Fibroblast of pulmonary artery (primary cell): ENCODE data around the gene HCFC2.
"Not testable (repeated sequence)": the region's sequence is repeated elsewhere in the genome, so short reads cannot be mapped to it uniquely, and the experiment has no call there.

ENCODE experiments used
- DNase-seq: peaks from one replicate; pipeline ENCODE4 v3.0.0-alpha.2; 2010; ENCODE audit warnings: low read depth
- H3K4me3 ChIP-seq: replicated peaks from 2 replicates; pipeline ENCODE4 v1.5.1; 2011; ENCODE audit warnings: low read depth, mild to moderate bottlenecking, control low read depth, low read length, moderate library complexity
- CTCF ChIP-seq: IDR thresholded peaks from 2 replicates; pipeline ENCODE4 v1.5.1; 2011; ENCODE audit warnings: mild to moderate bottlenecking, control low read depth, low read length, inconsistent platforms; ENCODE audit errors: missing control alignments

HCFC2 gene

GRCh38 chr12:104064031-104064841 is at the start of gene HCFC2:
Gene HCFC2 (plus strand): TSS chr12:104064531. CDS start chr12:104064561, 30 bp downstream.
- no peak for TF ChIP-seq CTCF
- peak within 1 kb of the TSS; percentile 95 for H3K4me3 ChIP-seq
- peak; percentile 88 for DNase-seq

GRCh38 chr12:104021862-104022261 is 42.5 kb upstream of the HCFC2 start:
- DNase-seq, H3K4me3 ChIP-seq: not testable (repeated sequence)

GRCh38 chr12:104022786-104023185 is 41.5 kb upstream of the HCFC2 start:
- peak; percentile 35 for DNase-seq
- H3K4me3 ChIP-seq = no peak overlapping the region
- TF ChIP-seq CTCF = no peak

GRCh38 chr12:104023710-104024109 is 40.6 kb upstream of the HCFC2 start:
- no peak for DNase-seq
- H3K4me3 ChIP-seq = no peak overlapping the region
- TF ChIP-seq CTCF = no peak

- no peak for DNase-seq
- no peak overlapping the region for H3K4me3 ChIP-seq
- no peak for TF ChIP-seq CTCF
Observed at GRCh38 chr12:104024348-104024747, 40.0 kb upstream of the HCFC2 start.

- no peak for DNase-seq
- no peak for TF ChIP-seq CTCF
- no peak overlapping the region for H3K4me3 ChIP-seq
Observed at GRCh38 chr12:104025771-104026170, 38.6 kb upstream of the HCFC2 start.

GRCh38 chr12:104026841-104027599 is 37.3 kb upstream of the HCFC2 start:
- DNase-seq = no peak
- no peak overlapping the region for H3K4me3 ChIP-seq
- no peak for TF ChIP-seq CTCF

- DNase-seq, H3K4me3 ChIP-seq: not testable (repeated sequence)
Observed at GRCh38 chr12:104030596-104030995, 33.7 kb upstream of the HCFC2 start.

- not testable (repeated sequence) for H3K4me3 ChIP-seq, DNase-seq
Observed at GRCh38 chr12:104036143-104036542, 28.2 kb upstream of the HCFC2 start.

GRCh38 chr12:104039769-104040168 is 24.6 kb upstream of the HCFC2 start:
- H3K4me3 ChIP-seq, DNase-seq: not testable (repeated sequence)
